SU-DHL-6 (cell line): Measurements from ENCODE around the gene EXOC6.

Experiments
- H2AFZ ChIP-seq: fragments of 200-600 bp; sonication (generic); 2 replicates; pipeline ENCODE4 v1.6.1; 2014; ENCODE audit warnings: low read depth, mild to moderate bottlenecking, moderate library complexity, mixed read lengths, antibody characterized with exemption, low read length; ENCODE audit not compliant: severe bottlenecking
- H3F3A ChIP-seq: fragments of 200-600 bp; shearing (Covaris generic); 2 replicates; pipeline ENCODE4 v1.6.0; 2016; ENCODE audit warnings: antibody characterized with exemption, mild to moderate bottlenecking; ENCODE audit not compliant: insufficient read depth
- H3K27ac ChIP-seq: fragments of 200-600 bp; sonication (generic); 2 replicates; pipeline ENCODE4 v1.5.1; 2016; ENCODE audit warnings: low read depth, mild to moderate bottlenecking, low read length, moderate library complexity, mixed read lengths
- H3K27me3 ChIP-seq: fragments of 200-600 bp; sonication (generic), shearing (Covaris generic); 2 replicates; pipeline ENCODE4 v1.6.0; 2014; ENCODE audit warnings: mild to moderate bottlenecking, low read length
- H3K36me3 ChIP-seq: fragments of 200-600 bp; sonication (generic); 2 replicates; pipeline ENCODE4 v1.6.1; 2014; ENCODE audit warnings: mild to moderate bottlenecking, low read length, mixed read lengths
- H3K4me2 ChIP-seq: fragments of 300-600, 200-600 bp; shearing (Covaris generic), sonication (generic); 2 replicates; pipeline ENCODE4 v1.6.0; 2014; ENCODE audit warnings: low read length, low read depth, mild to moderate bottlenecking; ENCODE audit not compliant: poor library complexity, severe bottlenecking
- H3K4me3 ChIP-seq: fragments of 200-600 bp; sonication (generic); 2 replicates; pipeline ENCODE4 v1.5.1; 2014; ENCODE audit warnings: antibody characterized with exemption, low read length, mild to moderate bottlenecking, mixed read lengths; ENCODE audit not compliant: insufficient read depth, poor library complexity, severe bottlenecking
- H3K79me2 ChIP-seq: fragments of 200-600 bp; sonication (generic); 2 replicates; pipeline ENCODE4 v1.6.1; 2014; ENCODE audit warnings: mild to moderate bottlenecking, low read length, moderate library complexity; ENCODE audit not compliant: insufficient read depth
- H3K9ac ChIP-seq: fragments of 200-600 bp; sonication (generic); 2 replicates; pipeline ENCODE4 v1.7.0; 2014; ENCODE audit warnings: mild to moderate bottlenecking, low read length
- H3K9me2 ChIP-seq: fragments of 200-600 bp; sonication (generic); replicated peaks from 2 replicates; pipeline ENCODE4 v1.6.1; 2014; ENCODE audit warnings: low read length; ENCODE audit not compliant: insufficient read depth
- H3K9me3 ChIP-seq: fragments of 200-600 bp; sonication (generic); 2 replicates; pipeline ENCODE4 v1.6.1; 2014; ENCODE audit warnings: low read length, mixed read lengths; ENCODE audit not compliant: insufficient read depth
- H4K20me1 ChIP-seq: fragments of 200-600 bp; sonication (generic); 2 replicates; pipeline ENCODE4 v1.6.1; 2014; ENCODE audit warnings: low read depth, mild to moderate bottlenecking, antibody characterized with exemption, low read length, moderate library complexity, mixed read lengths
- EZH2phosphoT487 ChIP-seq: fragments of 200-600 bp; sonication (generic), shearing (Covaris generic); conservative IDR thresholded peaks from 2 replicates; pipeline ENCODE4 v1.6.1; 2018; ENCODE audit warnings: mild to moderate bottlenecking, antibody characterized with exemption, low read length, moderate library complexity, mixed read lengths
- TF ChIP-seq, protein P1 (sequence below): fragments of 200-600 bp; sonication (generic); IDR thresholded peaks from one replicate; pipeline ENCODE4 v1.5.1; 2017; ENCODE audit warnings: antibody characterized with exemption, mild to moderate bottlenecking, low read length, moderate library complexity; ENCODE audit not compliant: insufficient read depth, poor library complexity, severe bottlenecking

The EXOC6 gene

DNA sequence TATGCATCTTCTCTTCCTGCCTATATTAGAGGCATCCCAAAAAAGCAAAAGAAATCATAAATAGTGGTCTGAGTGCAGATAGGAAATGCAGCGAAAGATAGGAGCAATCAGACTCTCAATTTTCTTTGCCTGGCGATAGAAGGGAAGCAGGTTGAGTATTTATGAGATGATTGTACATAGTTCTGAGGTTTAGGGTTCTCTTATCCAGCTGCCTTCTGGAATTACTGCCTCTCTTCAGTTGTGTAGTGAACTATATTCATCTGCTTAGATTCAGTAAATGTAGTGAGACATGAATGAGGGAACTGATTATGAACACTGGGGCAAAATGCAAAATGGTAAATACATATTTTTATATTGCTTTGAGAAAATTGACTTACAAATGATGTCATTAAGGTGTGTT is 119.3 kb downstream of the EXOC6 start:
- no peak overlapping the region for H3K9ac ChIP-seq
- no peaks in the 10 kb centered on the region for H3K9me2 ChIP-seq
- no peaks in the 10 kb centered on the region for H3K27me3 ChIP-seq
- no peak overlapping the region for H3K27ac ChIP-seq
- no peak overlapping the region for H2AFZ ChIP-seq
- H3K4me2 ChIP-seq = no peak overlapping the region
- TF ChIP-seq, protein P1, sequence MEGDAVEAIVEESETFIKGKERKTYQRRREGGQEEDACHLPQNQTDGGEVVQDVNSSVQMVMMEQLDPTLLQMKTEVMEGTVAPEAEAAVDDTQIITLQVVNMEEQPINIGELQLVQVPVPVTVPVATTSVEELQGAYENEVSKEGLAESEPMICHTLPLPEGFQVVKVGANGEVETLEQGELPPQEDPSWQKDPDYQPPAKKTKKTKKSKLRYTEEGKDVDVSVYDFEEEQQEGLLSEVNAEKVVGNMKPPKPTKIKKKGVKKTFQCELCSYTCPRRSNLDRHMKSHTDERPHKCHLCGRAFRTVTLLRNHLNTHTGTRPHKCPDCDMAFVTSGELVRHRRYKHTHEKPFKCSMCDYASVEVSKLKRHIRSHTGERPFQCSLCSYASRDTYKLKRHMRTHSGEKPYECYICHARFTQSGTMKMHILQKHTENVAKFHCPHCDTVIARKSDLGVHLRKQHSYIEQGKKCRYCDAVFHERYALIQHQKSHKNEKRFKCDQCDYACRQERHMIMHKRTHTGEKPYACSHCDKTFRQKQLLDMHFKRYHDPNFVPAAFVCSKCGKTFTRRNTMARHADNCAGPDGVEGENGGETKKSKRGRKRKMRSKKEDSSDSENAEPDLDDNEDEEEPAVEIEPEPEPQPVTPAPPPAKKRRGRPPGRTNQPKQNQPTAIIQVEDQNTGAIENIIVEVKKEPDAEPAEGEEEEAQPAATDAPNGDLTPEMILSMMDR = no peak
- TF ChIP-seq EZH2phosphoT487 = no peak
- H4K20me1 ChIP-seq = no peaks in the 10 kb centered on the region
- H3K79me2 ChIP-seq = no peaks in the 10 kb centered on the region
- H3K9me3 ChIP-seq = no peaks in the 10 kb centered on the region
- H3K4me3 ChIP-seq = no peak overlapping the region
- no peaks in the 10 kb centered on the region for H3K36me3 ChIP-seq
- no peaks in the 10 kb centered on the region; the same call in 1 of the 2 replicates for H3F3A ChIP-seq

DNA sequence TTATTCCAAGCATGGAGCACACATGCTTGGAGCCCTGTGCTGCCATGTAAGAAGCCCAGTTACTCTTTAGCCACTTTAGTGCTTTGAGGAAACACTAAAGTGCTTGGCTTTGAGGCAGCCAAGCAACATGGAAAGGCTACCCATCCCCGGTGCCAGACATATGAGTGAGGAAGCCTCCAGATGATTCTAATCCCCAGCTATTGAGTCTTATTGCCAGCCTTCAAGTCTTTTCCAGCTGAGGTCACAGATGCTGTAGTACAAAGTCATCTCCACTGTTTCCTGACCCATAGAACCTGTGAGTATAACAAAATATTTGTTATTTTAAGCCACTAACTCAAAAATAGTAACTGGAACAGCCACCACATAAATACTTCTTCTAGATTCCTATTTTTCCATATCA is 120.8 kb downstream of the EXOC6 start:
- Histone ChIP-seq H3K9ac (no peak overlapping the region), H2AFZ (no peak overlapping the region), H3K36me3 (no peaks in the 10 kb centered on the region; the same call in 1 of the 2 replicates), H3K4me3 (no peak overlapping the region), H3K9me3 (no peaks in the 10 kb centered on the region), H3K27ac (no peak overlapping the region), H3K27me3 (no peaks in the 10 kb centered on the region), H4K20me1 (no peaks in the 10 kb centered on the region), H3K79me2 (no peaks in the 10 kb centered on the region), H3K9me2 (no peaks in the 10 kb centered on the region), H3K4me2 (no peak overlapping the region), H3F3A (no peaks in the 10 kb centered on the region; the same call in 1 of the 2 replicates)
- TF ChIP-seq EZH2phosphoT487 = no peak
- TF ChIP-seq, protein P1 = no peak

DNA sequence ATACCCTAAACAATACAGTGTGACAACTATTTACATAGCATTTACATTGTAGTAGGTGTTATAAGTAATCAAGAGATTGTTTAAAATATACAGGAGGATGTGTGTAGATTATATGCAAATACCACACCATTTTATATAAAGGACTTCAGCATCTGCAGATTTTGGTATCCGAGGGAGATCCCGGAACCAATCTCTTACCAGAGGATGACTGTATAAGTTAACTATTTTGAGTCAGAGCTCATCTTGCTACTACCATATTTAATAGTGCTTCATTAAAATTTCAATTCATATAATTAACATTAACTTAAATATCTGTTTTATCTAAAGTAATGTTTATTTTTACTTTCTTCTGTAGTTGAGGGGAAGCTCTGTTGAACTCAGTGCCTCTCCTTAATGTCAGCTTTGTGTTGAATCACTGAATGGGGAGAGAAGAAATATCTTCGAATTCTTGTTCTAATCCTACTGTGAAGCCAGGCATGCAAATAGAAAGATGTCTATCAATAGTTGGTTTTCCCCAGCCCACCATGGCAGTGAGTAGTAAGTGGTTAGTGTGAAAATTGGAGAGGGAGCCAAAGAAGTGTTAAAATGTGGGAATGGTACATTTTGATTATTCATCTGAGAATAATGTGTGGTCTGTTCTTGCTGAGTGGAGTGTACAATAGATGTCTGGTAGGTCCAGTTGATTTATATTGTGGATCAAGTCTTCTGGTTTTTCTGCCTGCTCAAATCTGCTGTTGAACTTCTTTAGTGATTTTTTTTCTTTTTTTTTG is 122.2 kb downstream of the EXOC6 start:
- no peak for TF ChIP-seq EZH2phosphoT487
- TF ChIP-seq, protein P1 = no peak
- H3K36me3 ChIP-seq = no peaks in the 10 kb centered on the region; the same call in 1 of the 2 replicates
- no peaks in the 10 kb centered on the region for H3K27me3 ChIP-seq
- H3K4me2 ChIP-seq = no peak overlapping the region
- H3F3A ChIP-seq = no peaks in the 10 kb centered on the region
- H3K79me2 ChIP-seq = no peaks in the 10 kb centered on the region
- no peak overlapping the region for H2AFZ ChIP-seq
- no peak overlapping the region for H3K27ac ChIP-seq
- H3K9me2 ChIP-seq = no peaks in the 10 kb centered on the region
- H3K9ac ChIP-seq = no peak overlapping the region
- H3K4me3 ChIP-seq = no peak overlapping the region
- no peaks in the 10 kb centered on the region for H3K9me3 ChIP-seq
- H4K20me1 ChIP-seq = no peaks in the 10 kb centered on the region
